SJSA1 (cell line): ENCODE data around the gene THRB. TPM values are rescaled to one million over a fixed set of nuclear protein-coding genes. Genes with fewer than 3 reads are reported as not detected.

Source experiments
- DNase-seq, 2 experiments: peaks; one replicate each; pipeline ENCODE4 v3.0.0-alpha.2; 2015 to 2020; ENCODE audit warnings: low spot score in 2 of 2, low read depth in 1 of 2
- H3K27ac ChIP-seq: fragments of 250-450 bp; sonication (Bioruptor Pico); 2 replicates; pipeline ENCODE4 v1.5.1; 2020; ENCODE audit warnings: mild to moderate bottlenecking, moderate library complexity
- H3K27me3 ChIP-seq: fragments of 250-450 bp; sonication (Bioruptor Pico); replicated peaks from 2 replicates; pipeline ENCODE4 v1.5.1; 2020; ENCODE audit warnings: mild to moderate bottlenecking, moderate library complexity
- H3K36me3 ChIP-seq: fragments of 250-450 bp; sonication (Bioruptor Pico); 2 replicates; pipeline ENCODE4 v1.5.1; 2020; ENCODE audit warnings: mild to moderate bottlenecking
- H3K4me1 ChIP-seq: fragments of 250-450 bp; sonication (Bioruptor Pico); replicated peaks from 2 replicates; pipeline ENCODE4 v1.6.1; 2021; ENCODE audit warnings: mild to moderate bottlenecking
- H3K4me3 ChIP-seq: fragments of 250-450 bp; sonication (Bioruptor Pico); 2 replicates; pipeline ENCODE4 v1.5.1; 2020; ENCODE audit warnings: mild to moderate bottlenecking
- H3K9me3 ChIP-seq: fragments of 250-450 bp; sonication (Bioruptor Pico); replicated peaks from 2 replicates; pipeline ENCODE4 v1.5.1; 2020; ENCODE audit warnings: mild to moderate bottlenecking
- total RNA-seq: library from RNA; depleted of rRNA; stranded (reverse); fragments of >200 nt; shearing (Covaris generic); gene quantifications from 2 replicates; pipeline ENCODE4 v1.2.3, GENCODE V29; 2014

The THRB gene
- total RNA-seq, 1 experiment from 2014 or later: 3.2 TPM

- Histone ChIP-seq H3K27ac (no peak overlapping the region), H3K27me3 (no peaks in the 10 kb centered on the region), H3K4me1 (no peaks in the 10 kb centered on the region), H3K9me3 (no peaks in the 10 kb centered on the region), H3K4me3 (no peak overlapping the region), H3K36me3 (no peaks in the 10 kb centered on the region)
- no peak for DNase-seq
Observed at GRCh38 chr3:24198728-24199127, 295.9 kb downstream of the THRB start.

DNA sequence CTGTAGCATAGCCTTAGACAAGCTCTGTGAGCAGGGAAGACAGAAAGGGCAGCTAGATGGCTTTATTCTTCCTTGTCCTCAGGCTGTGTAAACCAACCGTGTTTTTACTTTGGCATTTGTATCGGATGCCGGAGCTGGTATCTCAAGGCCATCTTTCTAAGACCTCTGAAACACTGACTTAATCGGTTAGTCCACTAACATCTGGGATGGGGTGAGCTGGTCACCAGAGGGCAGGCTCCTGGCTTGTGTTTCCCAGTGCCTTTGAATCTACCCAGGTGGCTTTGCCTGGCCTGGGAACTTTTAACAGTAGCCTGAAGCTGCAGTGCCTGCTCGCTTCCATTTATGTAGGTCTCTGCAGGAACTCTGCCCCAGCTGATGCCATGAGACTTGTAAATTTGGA lies 296.8 kb downstream of the THRB start:
- no peak for DNase-seq
- Histone ChIP-seq H3K27ac (no peak overlapping the region), H3K4me1 (no peaks in the 10 kb centered on the region), H3K27me3 (no peaks in the 10 kb centered on the region), H3K36me3 (no peaks in the 10 kb centered on the region), H3K9me3 (no peaks in the 10 kb centered on the region), H3K4me3 (no peak overlapping the region)

DNA sequence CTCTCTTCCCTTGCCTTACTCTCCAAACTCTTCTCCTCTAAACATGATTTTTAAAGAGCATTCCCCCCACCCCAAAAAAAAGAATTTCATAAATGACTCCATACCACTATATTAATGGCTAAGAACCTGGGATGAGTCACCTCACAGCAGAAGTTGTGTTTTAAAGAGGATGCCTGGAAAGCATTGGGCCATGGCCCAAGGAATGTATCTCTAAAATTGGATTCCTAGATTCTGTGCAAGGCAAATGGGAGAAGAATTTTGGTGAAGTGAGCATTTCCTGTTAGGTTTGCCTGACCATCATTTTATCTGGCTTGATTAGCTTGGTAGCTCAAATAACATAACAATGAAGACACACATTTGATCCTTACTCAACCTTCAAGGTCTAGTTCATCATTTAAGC lies 298.1 kb downstream of the THRB start:
- Histone ChIP-seq H3K27me3 (no peaks in the 10 kb centered on the region), H3K9me3 (no peaks in the 10 kb centered on the region), H3K27ac (no peak overlapping the region), H3K36me3 (no peaks in the 10 kb centered on the region), H3K4me1 (no peaks in the 10 kb centered on the region), H3K4me3 (no peak overlapping the region)
- no peak for DNase-seq

GRCh38 chr3:24195504-24196230 lies 299.0 kb downstream of the THRB start:
- Histone ChIP-seq H3K27me3 (no peaks in the 10 kb centered on the region), H3K4me3 (no peak overlapping the region), H3K4me1 (no peaks in the 10 kb centered on the region), H3K9me3 (no peaks in the 10 kb centered on the region), H3K36me3 (no peaks in the 10 kb centered on the region), H3K27ac (no peak overlapping the region)
- no peak for DNase-seq

GRCh38 chr3:24192469-24193056 lies 302.1 kb downstream of the THRB start:
- Histone ChIP-seq H3K27ac (no peak overlapping the region), H3K36me3 (no peaks in the 10 kb centered on the region), H3K4me1 (no peaks in the 10 kb centered on the region), H3K27me3 (no peaks in the 10 kb centered on the region), H3K9me3 (no peaks in the 10 kb centered on the region), H3K4me3 (no peak overlapping the region)
- DNase-seq: no peak

GRCh38 chr3:24191801-24192403 lies 302.7 kb downstream of the THRB start:
- no peak for DNase-seq
- Histone ChIP-seq H3K27me3 (no peaks in the 10 kb centered on the region), H3K9me3 (no peaks in the 10 kb centered on the region), H3K27ac (no peak overlapping the region), H3K4me1 (no peaks in the 10 kb centered on the region), H3K4me3 (no peak overlapping the region), H3K36me3 (no peaks in the 10 kb centered on the region)

DNA sequence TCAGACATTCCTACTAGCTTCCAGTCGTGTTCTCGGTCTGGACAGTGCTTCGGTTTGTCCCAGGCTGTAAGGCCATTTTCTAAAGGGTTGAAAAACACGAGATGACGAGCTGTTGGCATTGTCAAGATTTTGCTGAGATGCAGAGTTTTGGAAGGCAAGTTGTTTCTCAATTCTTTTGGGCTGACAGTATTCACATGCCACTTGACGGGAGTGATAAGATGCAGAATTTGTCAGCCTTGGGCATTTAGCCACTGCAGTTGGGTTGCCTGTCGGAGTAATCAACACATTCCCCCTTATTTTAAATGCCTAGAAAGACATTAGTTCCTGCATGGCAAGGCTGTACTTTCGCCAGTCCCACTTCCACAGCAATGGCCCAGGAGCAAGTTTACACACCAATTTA lies 304.4 kb downstream of the THRB start:
- Histone ChIP-seq H3K27ac (no peak overlapping the region), H3K4me3 (no peak overlapping the region), H3K36me3 (no peaks in the 10 kb centered on the region), H3K27me3 (no peaks in the 10 kb centered on the region), H3K9me3 (no peaks in the 10 kb centered on the region), H3K4me1 (0 out of 2 replicates have a peak, but pooled peaks cover 3% of the 10 kb centered on the region)
- DNase-seq: no peak

DNA sequence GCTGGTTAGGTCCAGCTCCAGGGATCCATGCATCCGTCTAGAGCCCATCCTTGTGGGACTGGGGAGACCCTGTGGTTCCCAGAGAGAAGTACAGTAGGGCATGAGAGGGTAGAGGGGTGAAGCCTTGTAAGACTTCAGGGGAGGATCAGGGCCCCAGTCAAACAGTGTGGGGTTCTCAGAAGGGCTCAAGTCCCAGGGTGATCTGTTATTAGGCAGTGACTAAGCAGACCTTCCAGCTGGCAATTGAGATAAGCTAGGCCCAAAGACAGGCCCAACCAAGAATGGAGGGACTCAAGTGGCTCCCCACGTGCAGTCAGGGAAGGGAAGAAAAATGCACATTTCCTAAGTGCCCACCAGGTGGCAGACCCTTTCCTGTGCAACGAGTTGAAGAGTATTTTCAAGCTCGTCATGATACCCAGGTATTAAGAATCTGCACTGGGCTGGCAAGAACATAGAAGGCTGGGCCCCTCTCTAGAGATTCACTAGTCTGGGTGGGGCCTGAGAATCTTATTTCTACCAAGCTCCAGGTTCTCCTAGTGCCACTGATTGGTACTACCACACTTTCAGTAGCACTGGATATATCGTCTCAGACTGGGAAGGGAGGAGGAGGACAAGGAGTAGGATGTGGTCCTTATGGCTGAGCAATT lies 308.8 kb downstream of the THRB start:
- H3K27ac ChIP-seq: no peak overlapping the region
- no peaks in the 10 kb centered on the region for H3K27me3 ChIP-seq
- no peak overlapping the region for H3K4me3 ChIP-seq
- no peaks in the 10 kb centered on the region for H3K9me3 ChIP-seq
- DNase-seq: peak; percentile 45
- no peaks in the 10 kb centered on the region for H3K36me3 ChIP-seq
- 0 out of 2 replicates have a peak, but pooled peaks cover 3% of the 10 kb centered on the region for H3K4me1 ChIP-seq

GRCh38 chr3:24184528-24185176 lies 310.0 kb downstream of the THRB start:
- H3K9me3 ChIP-seq: no peaks in the 10 kb centered on the region
- H3K27ac ChIP-seq: no peak overlapping the region
- H3K36me3 ChIP-seq: no peaks in the 10 kb centered on the region
- 0 out of 2 replicates have a peak, but pooled peaks cover 3% of the 10 kb centered on the region for H3K4me1 ChIP-seq
- no peak for DNase-seq
- H3K27me3 ChIP-seq: no peaks in the 10 kb centered on the region
- H3K4me3 ChIP-seq: no peak overlapping the region

- no peak for DNase-seq
- Histone ChIP-seq H3K4me1 (0 out of 2 replicates have a peak, but pooled peaks cover 3% of the 10 kb centered on the region), H3K36me3 (no peaks in the 10 kb centered on the region), H3K27ac (no peak overlapping the region), H3K4me3 (no peak overlapping the region), H3K9me3 (no peaks in the 10 kb centered on the region), H3K27me3 (no peaks in the 10 kb centered on the region)
Observed at GRCh38 chr3:24182756-24183155, 311.9 kb downstream of the THRB start.

GRCh38 chr3:24181256-24181655 lies 313.4 kb downstream of the THRB start:
- Histone ChIP-seq H3K27me3 (no peaks in the 10 kb centered on the region), H3K27ac (no peak overlapping the region), H3K9me3 (no peaks in the 10 kb centered on the region), H3K4me3 (no peak overlapping the region), H3K36me3 (no peaks in the 10 kb centered on the region), H3K4me1 (0 out of 2 replicates have a peak, but pooled peaks cover 3% of the 10 kb centered on the region)
- DNase-seq: no peak

- Histone ChIP-seq H3K27ac (no peak overlapping the region), H3K36me3 (no peaks in the 10 kb centered on the region), H3K27me3 (no peaks in the 10 kb centered on the region), H3K4me3 (no peak overlapping the region), H3K9me3 (no peaks in the 10 kb centered on the region), H3K4me1 (0 out of 2 replicates have a peak, but pooled peaks cover under 1% of the 10 kb centered on the region)
- no peak for DNase-seq
Observed at GRCh38 chr3:24180616-24181015, 314.0 kb downstream of the THRB start.

GRCh38 chr3:24177201-24177600 lies 317.4 kb downstream of the THRB start:
- H3K27me3 ChIP-seq: no peaks in the 10 kb centered on the region
- H3K27ac ChIP-seq: no peak overlapping the region
- no peak for DNase-seq
- no peaks in the 10 kb centered on the region for H3K36me3 ChIP-seq
- H3K4me1 ChIP-seq: no peaks in the 10 kb centered on the region
- H3K9me3 ChIP-seq: no peaks in the 10 kb centered on the region
- no peak overlapping the region for H3K4me3 ChIP-seq
